GM23338 (cell line): ENCODE measurements around the gene CPSF4L. TPM values are rescaled to one million over a fixed set of nuclear protein-coding genes. Genes with fewer than 3 reads are reported as not detected.
A peak's percentile ranks its signal among the peaks of the same experiment; 100 is the strongest.

Experiments
- ATAC-seq: fragments of 200-7000 bp; cut with Tn5 transposase; 3 replicates; pipeline ENCODE4 v1.9.1; 2020
- DNase-seq: peaks from one replicate; pipeline ENCODE4 v3.0.0-alpha.2; 2015; ENCODE audit warnings: low spot score
- H2AFZ ChIP-seq: fragments of 200-600 bp; sonication (generic); 2 replicates; pipeline ENCODE4 v1.8.0; 2016; ENCODE audit warnings: antibody characterized with exemption, mild to moderate bottlenecking, moderate library complexity
- H3F3A ChIP-seq: fragments of 200-600 bp; sonication (generic); replicated peaks from 2 replicates; pipeline ENCODE4 v1.8.0; 2017; ENCODE audit warnings: antibody characterized with exemption, mixed run types, low read depth
- H3K27ac ChIP-seq: fragments of 200-600 bp; sonication (generic); 2 replicates; pipeline ENCODE4 v1.6.1; 2016; ENCODE audit warnings: low read depth
- H3K27me3 ChIP-seq: fragments of 200-600 bp; sonication (generic); 2 replicates; pipeline ENCODE4 v1.8.0; 2016; ENCODE audit warnings: mild to moderate bottlenecking, mixed run types, moderate library complexity; ENCODE audit not compliant: insufficient read depth
- H3K36me3 ChIP-seq: fragments of 200-600 bp; sonication (generic); 2 replicates; pipeline ENCODE4 v1.8.0; 2016; ENCODE audit warnings: mild to moderate bottlenecking; ENCODE audit not compliant: insufficient read depth
- H3K4me1 ChIP-seq: fragments of 200-600 bp; sonication (generic); 2 replicates; pipeline ENCODE4 v1.8.0; 2016; ENCODE audit warnings: mild to moderate bottlenecking, moderate library complexity; ENCODE audit not compliant: insufficient read depth
- H3K4me2 ChIP-seq: fragments of 200-600 bp; sonication (generic); 2 replicates; pipeline ENCODE4 v1.7.1; 2017; ENCODE audit warnings: mixed run types
- H3K4me3 ChIP-seq: fragments of 200-600 bp; sonication (generic); 2 replicates; pipeline ENCODE4 v1.6.1; 2016; ENCODE audit warnings: mixed run types
- H3K79me2 ChIP-seq: fragments of 200-600 bp; sonication (generic); replicated peaks from 2 replicates; pipeline ENCODE4 v1.8.0; 2017; ENCODE audit warnings: mild to moderate bottlenecking; ENCODE audit not compliant: insufficient read depth
- H3K9me2 ChIP-seq: fragments of 200-600 bp; sonication (generic); 2 replicates; pipeline ENCODE4 v1.8.0; 2017; ENCODE audit not compliant: insufficient read depth
- H4K20me1 ChIP-seq: fragments of 200-600 bp; sonication (generic); replicated peaks from 2 replicates; pipeline ENCODE4 v1.8.0; 2017; ENCODE audit warnings: mild to moderate bottlenecking; ENCODE audit not compliant: insufficient read depth
- H3K27ac Mint-ChIP-seq: 2 replicates; pipeline ENCODE4 v1.8.0; 2020; ENCODE audit warnings: inconsistent platforms, mild to moderate bottlenecking, moderate library complexity, mixed read lengths
- H3K27me3 Mint-ChIP-seq: 3 replicates; pipeline ENCODE4 v1.8.0; 2022; ENCODE audit warnings: low read depth, mild to moderate bottlenecking, moderate library complexity, mixed read lengths, inconsistent platforms; ENCODE audit not compliant: insufficient read depth, poor library complexity
- H3K36me3 Mint-ChIP-seq: 3 replicates; pipeline ENCODE4 v1.8.0; 2021; ENCODE audit warnings: low read depth, mild to moderate bottlenecking, inconsistent platforms, moderate library complexity, mixed read lengths
- H3K4me1 Mint-ChIP-seq: 3 replicates; pipeline ENCODE4 v1.8.0; 2020; ENCODE audit warnings: mild to moderate bottlenecking, inconsistent platforms, mixed read lengths
- H3K4me3 Mint-ChIP-seq: 3 replicates; pipeline ENCODE4 v1.8.0; 2021; ENCODE audit warnings: moderate library complexity, mild to moderate bottlenecking, inconsistent platforms, mixed read lengths
- H3K9me3 Mint-ChIP-seq: 3 replicates; pipeline ENCODE4 v1.8.0; 2020; ENCODE audit warnings: moderate library complexity, mild to moderate bottlenecking, inconsistent platforms, mixed read lengths
- CREB1 ChIP-seq: fragments of 250-450 bp; sonication (Bioruptor Pico); IDR thresholded peaks from 2 replicates; pipeline ENCODE4 v1.5.0; 2020; ENCODE audit warnings: low read depth, mild to moderate bottlenecking, moderate library complexity
- NANOG ChIP-seq: IDR thresholded peaks from 2 replicates; pipeline ENCODE4 v1.6.1; 2016; ENCODE audit warnings: antibody characterized with exemption, borderline replicate concordance
- ZNF114 ChIP-seq: fragments of 250-450 bp; sonication (Bioruptor Pico); IDR thresholded peaks from 2 replicates; pipeline ENCODE4 v1.5.0; 2020; ENCODE audit warnings: mild to moderate bottlenecking, moderate library complexity
- polyA plus RNA-seq: library from polyadenylated mRNA; unstranded; fragments of >200 nt; fragmentation: Nextera tagmentation; extraction: Ambion mirVana; gene quantifications from 2 replicates; pipeline ENCODE4 v1.2.1, GENCODE V29; 2016
- total RNA-seq: library from RNA; depleted of rRNA; stranded (reverse); fragments of >200 nt; shearing (Covaris generic); gene quantifications from 2 replicates; pipeline ENCODE4 v1.2.3, GENCODE V29; 2014
- TF ChIP-seq, protein P1 (sequence below): fragments of 250-450 bp; sonication (Bioruptor Pico); IDR thresholded peaks from 2 replicates; pipeline ENCODE4 v1.5.0; 2020; ENCODE audit warnings: mild to moderate bottlenecking, moderate library complexity
- TF ChIP-seq, protein P2 (sequence below): IDR thresholded peaks from 2 replicates; pipeline ENCODE4 v1.6.1; 2016; ENCODE audit warnings: antibody characterized with exemption

The CPSF4L gene
- total and polyA plus RNA-seq, 2 experiments from 2014 or later: not detected

DNA sequence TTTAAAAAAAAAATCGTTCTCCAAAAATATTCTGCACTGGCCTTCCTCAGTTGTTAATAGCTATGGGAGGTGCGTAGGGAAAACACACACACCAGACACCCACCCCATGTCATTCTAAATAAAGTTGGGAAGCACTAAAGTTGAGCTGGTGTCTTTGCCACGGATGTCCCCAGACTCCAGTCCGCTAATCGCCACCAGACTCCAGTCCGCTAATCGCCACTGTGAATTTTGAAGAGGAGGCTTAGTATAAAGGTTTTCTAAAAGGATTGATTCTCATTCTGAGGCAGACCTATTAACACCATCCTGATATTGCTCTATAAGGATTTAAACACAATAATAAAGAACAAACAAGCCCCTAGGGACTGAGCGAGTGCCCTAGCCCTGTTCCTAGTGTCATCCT, 22.7 kb upstream of the CPSF4L start (continued):
- TF ChIP-seq, protein P1, sequence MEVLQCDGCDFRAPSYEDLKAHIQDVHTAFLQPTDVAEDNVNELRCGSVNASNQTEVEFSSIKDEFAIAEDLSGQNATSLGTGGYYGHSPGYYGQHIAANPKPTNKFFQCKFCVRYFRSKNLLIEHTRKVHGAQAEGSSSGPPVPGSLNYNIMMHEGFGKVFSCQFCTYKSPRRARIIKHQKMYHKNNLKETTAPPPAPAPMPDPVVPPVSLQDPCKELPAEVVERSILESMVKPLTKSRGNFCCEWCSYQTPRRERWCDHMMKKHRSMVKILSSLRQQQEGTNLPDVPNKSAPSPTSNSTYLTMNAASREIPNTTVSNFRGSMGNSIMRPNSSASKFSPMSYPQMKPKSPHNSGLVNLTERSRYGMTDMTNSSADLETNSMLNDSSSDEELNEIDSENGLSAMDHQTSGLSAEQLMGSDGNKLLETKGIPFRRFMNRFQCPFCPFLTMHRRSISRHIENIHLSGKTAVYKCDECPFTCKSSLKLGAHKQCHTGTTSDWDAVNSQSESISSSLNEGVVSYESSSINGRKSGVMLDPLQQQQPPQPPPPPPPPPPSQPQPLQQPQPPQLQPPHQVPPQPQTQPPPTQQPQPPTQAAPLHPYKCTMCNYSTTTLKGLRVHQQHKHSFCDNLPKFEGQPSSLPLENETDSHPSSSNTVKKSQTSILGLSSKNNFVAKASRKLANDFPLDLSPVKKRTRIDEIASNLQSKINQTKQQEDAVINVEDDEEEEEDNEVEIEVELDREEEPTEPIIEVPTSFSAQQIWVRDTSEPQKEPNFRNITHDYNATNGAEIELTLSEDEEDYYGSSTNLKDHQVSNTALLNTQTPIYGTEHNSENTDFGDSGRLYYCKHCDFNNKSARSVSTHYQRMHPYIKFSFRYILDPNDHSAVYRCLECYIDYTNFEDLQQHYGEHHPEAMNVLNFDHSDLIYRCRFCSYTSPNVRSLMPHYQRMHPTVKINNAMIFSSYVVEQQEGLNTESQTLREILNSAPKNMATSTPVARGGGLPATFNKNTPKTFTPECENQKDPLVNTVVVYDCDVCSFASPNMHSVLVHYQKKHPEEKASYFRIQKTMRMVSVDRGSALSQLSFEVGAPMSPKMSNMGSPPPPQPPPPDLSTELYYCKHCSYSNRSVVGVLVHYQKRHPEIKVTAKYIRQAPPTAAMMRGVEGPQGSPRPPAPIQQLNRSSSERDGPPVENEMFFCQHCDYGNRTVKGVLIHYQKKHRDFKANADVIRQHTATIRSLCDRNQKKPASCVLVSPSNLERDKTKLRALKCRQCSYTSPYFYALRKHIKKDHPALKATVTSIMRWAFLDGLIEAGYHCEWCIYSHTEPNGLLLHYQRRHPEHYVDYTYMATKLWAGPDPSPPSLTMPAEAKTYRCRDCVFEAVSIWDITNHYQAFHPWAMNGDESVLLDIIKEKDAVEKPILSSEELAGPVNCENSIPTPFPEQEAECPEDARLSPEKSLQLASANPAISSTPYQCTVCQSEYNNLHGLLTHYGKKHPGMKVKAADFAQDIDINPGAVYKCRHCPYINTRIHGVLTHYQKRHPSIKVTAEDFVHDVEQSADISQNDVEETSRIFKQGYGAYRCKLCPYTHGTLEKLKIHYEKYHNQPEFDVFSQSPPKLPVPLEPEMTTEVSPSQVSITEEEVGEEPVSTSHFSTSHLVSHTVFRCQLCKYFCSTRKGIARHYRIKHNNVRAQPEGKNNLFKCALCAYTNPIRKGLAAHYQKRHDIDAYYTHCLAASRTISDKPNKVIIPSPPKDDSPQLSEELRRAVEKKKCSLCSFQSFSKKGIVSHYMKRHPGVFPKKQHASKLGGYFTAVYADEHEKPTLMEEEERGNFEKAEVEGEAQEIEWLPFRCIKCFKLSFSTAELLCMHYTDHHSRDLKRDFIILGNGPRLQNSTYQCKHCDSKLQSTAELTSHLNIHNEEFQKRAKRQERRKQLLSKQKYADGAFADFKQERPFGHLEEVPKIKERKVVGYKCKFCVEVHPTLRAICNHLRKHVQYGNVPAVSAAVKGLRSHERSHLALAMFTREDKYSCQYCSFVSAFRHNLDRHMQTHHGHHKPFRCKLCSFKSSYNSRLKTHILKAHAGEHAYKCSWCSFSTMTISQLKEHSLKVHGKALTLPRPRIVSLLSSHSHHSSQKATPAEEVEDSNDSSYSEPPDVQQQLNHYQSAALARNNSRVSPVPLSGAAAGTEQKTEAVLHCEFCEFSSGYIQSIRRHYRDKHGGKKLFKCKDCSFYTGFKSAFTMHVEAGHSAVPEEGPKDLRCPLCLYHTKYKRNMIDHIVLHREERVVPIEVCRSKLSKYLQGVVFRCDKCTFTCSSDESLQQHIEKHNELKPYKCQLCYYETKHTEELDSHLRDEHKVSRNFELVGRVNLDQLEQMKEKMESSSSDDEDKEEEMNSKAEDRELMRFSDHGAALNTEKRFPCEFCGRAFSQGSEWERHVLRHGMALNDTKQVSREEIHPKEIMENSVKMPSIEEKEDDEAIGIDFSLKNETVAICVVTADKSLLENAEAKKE (CRISPR knock-in tag): no peak
- TF ChIP-seq ZNF114 (CRISPR knock-in tag) (no peak), CREB1 (CRISPR knock-in tag) (no peak)
- TF ChIP-seq, protein P2, sequence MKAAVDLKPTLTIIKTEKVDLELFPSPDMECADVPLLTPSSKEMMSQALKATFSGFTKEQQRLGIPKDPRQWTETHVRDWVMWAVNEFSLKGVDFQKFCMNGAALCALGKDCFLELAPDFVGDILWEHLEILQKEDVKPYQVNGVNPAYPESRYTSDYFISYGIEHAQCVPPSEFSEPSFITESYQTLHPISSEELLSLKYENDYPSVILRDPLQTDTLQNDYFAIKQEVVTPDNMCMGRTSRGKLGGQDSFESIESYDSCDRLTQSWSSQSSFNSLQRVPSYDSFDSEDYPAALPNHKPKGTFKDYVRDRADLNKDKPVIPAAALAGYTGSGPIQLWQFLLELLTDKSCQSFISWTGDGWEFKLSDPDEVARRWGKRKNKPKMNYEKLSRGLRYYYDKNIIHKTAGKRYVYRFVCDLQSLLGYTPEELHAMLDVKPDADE: no peak

DNA sequence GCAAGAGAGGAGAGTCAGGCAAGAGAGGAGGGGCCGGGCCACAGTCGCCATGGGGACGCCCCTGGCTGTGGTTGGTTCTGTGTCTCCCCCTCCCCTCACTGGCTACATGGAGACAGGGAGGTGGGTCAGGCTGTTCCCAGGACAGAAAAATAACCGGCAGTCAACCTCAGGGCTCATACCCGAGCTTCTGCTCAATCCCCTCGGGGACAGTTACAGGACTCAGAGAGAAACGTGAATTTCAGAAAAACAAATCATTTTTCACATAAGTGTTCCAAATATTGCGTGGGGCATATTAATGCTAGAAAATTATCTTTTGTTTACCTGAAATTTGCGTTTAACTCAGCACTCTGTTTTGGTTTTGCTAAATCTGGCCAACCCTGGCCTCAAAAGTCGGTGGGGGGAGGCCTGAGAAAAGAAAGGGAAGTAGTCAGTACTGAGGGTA, 22.2 kb upstream of the CPSF4L start:
- no peak overlapping the region for H2AFZ ChIP-seq
- peaks cover 17% of the 10 kb centered on the region for H3K27me3 Mint-ChIP-seq
- H3K4me1 ChIP-seq: peaks cover 17% of the 10 kb centered on the region
- H3K9me3 Mint-ChIP-seq: no peaks in the 10 kb centered on the region
- DNase-seq: peak; percentile 88
- H3K36me3 Mint-ChIP-seq: no peaks in the 10 kb centered on the region; the same call in 2 of the 3 replicates
- H3K27ac ChIP-seq: no peak overlapping the region
- no peaks in the 10 kb centered on the region for H3F3A ChIP-seq
- no peak overlapping the region for H3K4me3 ChIP-seq
- H3K79me2 ChIP-seq: no peaks in the 10 kb centered on the region
- no peaks in the 10 kb centered on the region for H3K27me3 ChIP-seq
- no peak for TF ChIP-seq NANOG
- H3K4me1 Mint-ChIP-seq: peaks cover 35% of the 10 kb centered on the region
- ATAC-seq: peak; percentile 93
- no peaks in the 10 kb centered on the region for H3K36me3 ChIP-seq
- no peak overlapping the region; the same call in 2 of the 3 replicates for H3K4me3 Mint-ChIP-seq
- H3K4me2 ChIP-seq: 0 out of 2 replicates have a peak overlapping the region, but pooled peaks have one; percentile 44
- H3K27ac Mint-ChIP-seq: peak overlapping the region; percentile 83
- no peaks in the 10 kb centered on the region for H3K9me2 ChIP-seq
- no peaks in the 10 kb centered on the region for H4K20me1 ChIP-seq
